T-helper 17 cell (primary cell): Measurements from ENCODE around the gene PTPRR. TPM values are rescaled to one million over a fixed set of nuclear protein-coding genes. Genes with fewer than 3 reads are reported as not detected.

Source experiments
- ATAC-seq: fragments of 150-1000 bp; cut with Tn5 transposase; 2 replicates; pipeline ENCODE4 v1.10.0; 2021; ENCODE audit warnings: mild to moderate bottlenecking, moderate library complexity
- DNase-seq, 3 donors: peaks; one replicate each; pipeline versions ENCODE4 v3.0.0 to v3.0.0-alpha.2; 2020 to 2021
- H3K9me3 ChIP-seq: one replicate; pipeline ENCODE4 v1.7.0; 2013; ENCODE audit warnings: low read length, mild to moderate bottlenecking; ENCODE audit not compliant: control insufficient read depth, poor library complexity, severe bottlenecking
- H3K27ac Mint-ChIP-seq: one replicate; pipeline ENCODE4 v1.8.0; 2022; ENCODE audit warnings: mild to moderate bottlenecking, moderate library complexity, mixed read lengths
- H3K27me3 Mint-ChIP-seq: one replicate; pipeline ENCODE4 v1.8.0; 2022; ENCODE audit warnings: mixed read lengths
- H3K36me3 Mint-ChIP-seq: one replicate; pipeline ENCODE4 v1.8.0; 2022; ENCODE audit warnings: low read depth, mixed read lengths
- H3K4me1 Mint-ChIP-seq: one replicate; pipeline ENCODE4 v1.8.0; 2022; ENCODE audit warnings: mild to moderate bottlenecking, mixed read lengths
- H3K4me3 Mint-ChIP-seq: one replicate; pipeline ENCODE4 v1.8.0; 2022; ENCODE audit warnings: mild to moderate bottlenecking, moderate library complexity, mixed read lengths
- total RNA-seq, 4 donors: library from RNA in 2 of 4; stranded (reverse) in 2 of 4; gene quantifications; one replicate each; pipeline ENCODE4 v1.2.3 and lab custom pipeline; 2022 to 2026

The PTPRR gene
- total RNA-seq, 2 donors from 2014 or later: not detected

DNA sequence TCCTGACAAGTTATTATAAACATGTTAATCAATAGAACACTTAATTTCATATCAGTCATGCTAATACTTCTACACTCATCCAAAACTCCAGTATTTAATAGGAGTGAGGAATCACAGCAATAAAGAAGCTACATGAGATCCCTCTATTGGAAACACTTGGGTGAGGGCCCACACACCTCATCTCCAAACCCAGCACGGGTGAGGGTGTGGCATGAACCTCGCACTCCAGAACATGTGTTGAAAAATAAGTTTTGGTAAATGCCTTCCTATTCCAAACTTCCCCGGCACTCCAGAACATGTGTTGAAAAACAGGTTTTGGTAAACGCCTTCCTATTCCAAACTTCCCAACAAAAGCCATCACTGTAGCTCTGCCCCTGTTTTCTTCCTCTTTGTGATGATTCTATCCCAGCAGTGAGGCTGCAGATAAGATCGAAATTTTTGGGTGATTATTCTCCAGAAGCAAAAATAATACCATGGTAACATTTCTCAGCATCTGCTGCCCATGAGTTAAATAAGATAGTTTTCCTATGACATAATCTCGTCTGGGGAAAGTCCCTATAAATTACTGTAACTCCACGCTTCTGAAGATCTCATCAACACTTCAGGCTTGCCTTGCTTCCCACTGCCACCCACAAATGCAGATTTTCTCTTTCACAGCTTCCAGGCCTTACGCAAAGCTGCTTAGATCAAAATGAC is 258.9 kb downstream of the PTPRR start:
- Mint-ChIP-seq H3K27me3 (no peaks in the 10 kb centered on the region), H3K36me3 (no peaks in the 10 kb centered on the region), H3K4me1 (no peaks in the 10 kb centered on the region), H3K27ac (no peak overlapping the region), H3K4me3 (no peak overlapping the region)
- DNase-seq (no peak), ATAC-seq (no peak)
- H3K9me3 ChIP-seq: no peaks in the 10 kb centered on the region

GRCh38 chr12:70660620-70661219 is 259.8 kb downstream of the PTPRR start:
- ATAC-seq (no peak), DNase-seq (no peak)
- H3K36me3 Mint-ChIP-seq: no peaks in the 10 kb centered on the region
- no peak overlapping the region for H3K4me3 Mint-ChIP-seq
- no peak overlapping the region for H3K27ac Mint-ChIP-seq
- H3K27me3 Mint-ChIP-seq: no peaks in the 10 kb centered on the region
- no peaks in the 10 kb centered on the region for H3K4me1 Mint-ChIP-seq
- H3K9me3 ChIP-seq: no peaks in the 10 kb centered on the region

GRCh38 chr12:70660002-70660604 is 260.4 kb downstream of the PTPRR start:
- H3K36me3 Mint-ChIP-seq: no peaks in the 10 kb centered on the region
- H3K4me1 Mint-ChIP-seq: no peaks in the 10 kb centered on the region
- H3K4me3 Mint-ChIP-seq: no peak overlapping the region

GRCh38 chr12:70659077-70659606 is 261.4 kb downstream of the PTPRR start:
- H3K36me3 Mint-ChIP-seq: no peaks in the 10 kb centered on the region
- no peak for ATAC-seq
- no peak overlapping the region for H3K27ac Mint-ChIP-seq
- H3K4me3 Mint-ChIP-seq: no peak overlapping the region
- H3K4me1 Mint-ChIP-seq: no peaks in the 10 kb centered on the region
- no peak for DNase-seq
- H3K9me3 ChIP-seq: no peaks in the 10 kb centered on the region
- no peaks in the 10 kb centered on the region for H3K27me3 Mint-ChIP-seq

More at GRCh38 chr12:70660002-70660604, 260.4 kb downstream of the PTPRR start:
- no peaks in the 10 kb centered on the region for H3K27me3 Mint-ChIP-seq
- H3K27ac Mint-ChIP-seq: no peak overlapping the region
- ATAC-seq: no peak
- H3K9me3 ChIP-seq: no peaks in the 10 kb centered on the region
- DNase-seq: no peak

DNA sequence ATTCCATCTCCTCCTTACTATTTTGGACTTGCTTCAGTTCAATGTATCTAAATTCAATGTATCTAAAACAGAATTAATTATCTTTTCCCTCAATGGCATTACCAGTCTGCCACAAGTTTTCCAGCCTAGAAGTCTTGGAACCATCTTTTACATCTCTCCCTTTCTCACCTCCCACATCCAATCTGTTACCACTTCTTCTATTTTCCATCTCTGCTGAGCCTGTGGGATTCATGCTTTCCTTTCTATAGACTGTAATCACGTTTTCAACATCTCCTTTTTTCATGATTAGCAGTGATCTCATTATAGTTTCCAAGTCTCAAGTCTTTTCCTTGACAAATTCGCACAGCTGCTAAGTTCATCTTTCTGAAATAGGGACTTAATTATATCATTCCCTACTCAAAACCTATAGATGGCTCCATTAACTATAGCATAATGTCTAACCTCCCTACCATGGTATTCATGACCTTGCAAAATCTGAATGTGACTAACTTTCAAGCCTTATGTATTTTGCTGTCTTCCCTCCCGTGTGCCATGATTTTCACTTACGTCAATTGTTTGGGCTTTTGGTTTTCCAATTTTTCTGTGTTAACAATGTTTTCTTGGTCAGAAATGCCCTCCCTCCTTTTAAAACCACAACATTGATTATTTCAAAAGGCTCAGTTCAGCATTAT is 262.8 kb downstream of the PTPRR start:
- Mint-ChIP-seq H3K4me1 (no peaks in the 10 kb centered on the region), H3K36me3 (no peaks in the 10 kb centered on the region), H3K27me3 (no peaks in the 10 kb centered on the region), H3K4me3 (no peak overlapping the region), H3K27ac (no peak overlapping the region)
- no peaks in the 10 kb centered on the region for H3K9me3 ChIP-seq
- ATAC-seq (no peak), DNase-seq (no peak)

- Mint-ChIP-seq H3K27me3 (no peaks in the 10 kb centered on the region), H3K27ac (no peak overlapping the region), H3K4me3 (no peak overlapping the region), H3K4me1 (no peaks in the 10 kb centered on the region), H3K36me3 (no peaks in the 10 kb centered on the region)
- DNase-seq: no peak
- no peak for ATAC-seq
- no peaks in the 10 kb centered on the region for H3K9me3 ChIP-seq
These were observed 268.1 kb downstream of the PTPRR start for GRCh38 chr12:70652451-70652850.

DNA sequence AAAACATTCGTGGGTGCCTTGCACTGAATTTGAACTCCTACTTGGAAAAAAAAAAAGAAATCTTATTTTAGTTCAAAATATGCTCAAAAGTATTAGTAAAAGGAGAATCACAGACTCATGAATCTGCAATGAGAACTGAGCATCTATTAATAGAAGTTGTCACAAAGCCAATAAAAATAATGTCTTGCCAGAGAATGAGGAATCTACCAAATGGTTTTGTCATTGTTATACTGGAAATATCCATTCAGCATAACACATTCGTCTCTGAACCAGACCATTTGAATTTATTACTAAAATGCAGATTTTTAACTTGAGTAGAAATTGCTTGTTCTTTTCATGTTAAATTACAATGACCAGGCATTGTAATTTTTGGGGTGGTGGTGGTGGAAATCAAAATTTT is 271.7 kb downstream of the PTPRR start:
- ATAC-seq (no peak), DNase-seq (no peak)
- no peaks in the 10 kb centered on the region for H3K9me3 ChIP-seq
- Mint-ChIP-seq H3K4me1 (no peaks in the 10 kb centered on the region), H3K4me3 (no peak overlapping the region), H3K36me3 (no peaks in the 10 kb centered on the region), H3K27me3 (peaks cover 17% of the 10 kb centered on the region), H3K27ac (no peak overlapping the region)

DNA sequence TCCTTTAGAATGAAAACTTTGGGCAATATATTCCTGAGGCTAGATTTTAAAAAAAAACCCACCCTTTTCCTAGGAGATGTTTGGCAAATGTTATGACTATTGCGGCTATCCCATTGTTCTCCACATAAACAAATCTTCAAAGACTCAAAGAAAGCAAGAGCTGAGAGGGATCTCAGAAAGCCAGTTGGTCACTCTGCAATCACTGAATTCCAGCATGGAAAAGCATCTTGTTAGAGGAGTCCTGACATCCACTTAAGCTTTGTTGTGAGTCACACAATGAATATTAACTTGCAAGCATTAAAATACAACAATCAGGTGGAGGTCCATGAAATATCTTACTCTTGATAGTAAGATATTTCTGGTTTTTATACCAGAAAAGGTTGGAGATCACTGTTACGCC is 272.3 kb downstream of the PTPRR start:
- Mint-ChIP-seq H3K4me1 (no peaks in the 10 kb centered on the region), H3K27me3 (peaks cover 22% of the 10 kb centered on the region), H3K27ac (no peak overlapping the region), H3K4me3 (no peak overlapping the region), H3K36me3 (no peaks in the 10 kb centered on the region)
- no peaks in the 10 kb centered on the region for H3K9me3 ChIP-seq
- DNase-seq (no peak), ATAC-seq (no peak)

DNA sequence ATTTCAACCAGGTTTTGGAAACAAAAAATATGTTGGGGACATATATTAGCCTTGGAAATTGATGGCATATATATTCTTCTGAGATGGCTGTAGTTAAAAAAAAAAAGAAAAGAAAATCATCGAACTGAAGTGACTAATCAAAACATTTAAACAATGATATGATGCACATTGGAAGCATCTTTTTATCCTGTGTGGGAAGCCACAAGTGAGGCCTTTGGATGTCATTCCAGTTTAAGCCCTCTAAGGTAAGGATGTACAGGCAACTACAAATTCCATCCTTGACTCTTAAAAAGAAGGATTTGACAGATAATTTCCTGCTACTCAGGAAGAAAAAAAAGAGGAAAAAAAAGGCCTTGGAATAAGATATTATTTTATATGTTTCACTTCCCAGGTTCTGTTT is 273.7 kb downstream of the PTPRR start:
- Mint-ChIP-seq H3K4me3 (no peak overlapping the region), H3K27ac (no peak overlapping the region)
- ATAC-seq: no peak

GRCh38 chr12:70645494-70646317 is 274.8 kb downstream of the PTPRR start:
- Mint-ChIP-seq H3K36me3 (no peaks in the 10 kb centered on the region), H3K27me3 (peaks cover 38% of the 10 kb centered on the region), H3K27ac (no peak overlapping the region), H3K4me3 (no peak overlapping the region), H3K4me1 (no peaks in the 10 kb centered on the region)
- no peak for ATAC-seq
- H3K9me3 ChIP-seq: no peaks in the 10 kb centered on the region
- no peak for DNase-seq

More for the DNA sequence above, 273.7 kb downstream of the PTPRR start:
- no peaks in the 10 kb centered on the region for H3K9me3 ChIP-seq
- Mint-ChIP-seq H3K4me1 (no peaks in the 10 kb centered on the region), H3K36me3 (no peaks in the 10 kb centered on the region), H3K27me3 (peaks cover 26% of the 10 kb centered on the region)
- DNase-seq: no peak

- DNase-seq (no peak), ATAC-seq (no peak)
- H3K4me3 Mint-ChIP-seq: no peak overlapping the region
- H3K9me3 ChIP-seq: no peaks in the 10 kb centered on the region
- peaks cover 40% of the 10 kb centered on the region for H3K27me3 Mint-ChIP-seq
- H3K36me3 Mint-ChIP-seq: no peaks in the 10 kb centered on the region
- no peaks in the 10 kb centered on the region for H3K4me1 Mint-ChIP-seq
- no peak overlapping the region for H3K27ac Mint-ChIP-seq
These were observed 275.7 kb downstream of the PTPRR start for GRCh38 chr12:70644861-70645260.

DNA sequence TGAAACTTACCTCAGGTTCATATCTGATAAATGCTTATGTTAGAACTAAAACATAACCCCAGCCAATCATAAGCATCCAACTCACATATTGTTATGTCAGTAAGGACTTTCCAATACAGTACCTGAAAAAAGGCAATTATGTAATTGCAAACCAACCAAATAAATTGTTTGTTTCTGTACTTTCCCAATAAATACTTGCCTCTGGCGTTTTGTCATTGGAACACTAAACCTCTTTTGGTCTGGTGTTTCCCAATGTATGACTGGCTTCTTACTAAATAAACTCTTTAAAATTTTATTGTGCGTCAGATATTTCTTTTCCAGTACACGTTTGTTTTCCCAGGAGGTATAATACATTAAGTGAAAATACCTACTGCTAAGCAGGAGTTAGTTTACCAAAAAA is 276.6 kb downstream of the PTPRR start:
- H3K4me3 Mint-ChIP-seq: no peak overlapping the region
- H3K4me1 Mint-ChIP-seq: no peaks in the 10 kb centered on the region
- H3K27me3 Mint-ChIP-seq: peaks cover 40% of the 10 kb centered on the region
- H3K27ac Mint-ChIP-seq: no peak overlapping the region
- H3K36me3 Mint-ChIP-seq: no peaks in the 10 kb centered on the region
- no peaks in the 10 kb centered on the region for H3K9me3 ChIP-seq
- ATAC-seq: no peak
- no peak for DNase-seq

- no peak overlapping the region for H3K4me3 Mint-ChIP-seq
- peaks cover 52% of the 10 kb centered on the region for H3K27me3 Mint-ChIP-seq
- H3K27ac Mint-ChIP-seq: no peak overlapping the region
- H3K9me3 ChIP-seq: no peaks in the 10 kb centered on the region
- peaks cover 2% of the 10 kb centered on the region for H3K4me1 Mint-ChIP-seq
- ATAC-seq (no peak), DNase-seq (no peak)
- no peaks in the 10 kb centered on the region for H3K36me3 Mint-ChIP-seq
These were observed 278.8 kb downstream of the PTPRR start for GRCh38 chr12:70641691-70642090.
